OCI-LY7 (cell line): ENCODE measurements around the gene CRIP1. TPM values are rescaled to one million over a fixed set of nuclear protein-coding genes. Genes with fewer than 3 reads are reported as not detected.

Experiments
- BruUV-seq: library from RNA; stranded (reverse); fragments of 400-500 nt; replicated peaks from 2 replicates; lab custom pipeline; 2021; lab: Mats Ljungman, UMichigan
- CTCF ChIA-PET: fragments of 300-600 bp; sonication (Branson Sonifier 250); formaldehyde crosslinking; loops from one replicate; lab custom pipeline; 2022; ENCODE audit warnings: antibody characterized with exemption; ENCODE audit not compliant: unreplicated experiment; lab: Charles Lee
- POLR2A ChIA-PET: fragments of 300-600 bp; sonication (Branson Sonifier 250); formaldehyde crosslinking; loops from one replicate; lab custom pipeline; 2022; ENCODE audit warnings: antibody characterized with exemption; lab: Charles Lee
- DNase-seq: peaks from one replicate; pipeline ENCODE4 v3.0.0-alpha.2; 2015; ENCODE audit warnings: low spot score
- H2AFZ ChIP-seq: fragments of 200-600 bp; sonication (generic), shearing (Covaris generic); 2 replicates; pipeline ENCODE4 v1.6.1; 2014; ENCODE audit warnings: mild to moderate bottlenecking, antibody characterized with exemption, low read length, moderate library complexity
- H3K27ac ChIP-seq: fragments of 200-600 bp; sonication (generic); 2 replicates; pipeline ENCODE4 v1.5.1; 2014; ENCODE audit warnings: mixed run types, low read depth, mild to moderate bottlenecking, moderate library complexity, low read length, inconsistent platforms; ENCODE audit not compliant: poor library complexity, severe bottlenecking
- H3K36me3 ChIP-seq: fragments of 200-600 bp; sonication (generic); 2 replicates; pipeline ENCODE4 v1.6.1; 2014; ENCODE audit warnings: mild to moderate bottlenecking, antibody characterized with exemption, low read length, moderate library complexity, mixed read lengths; ENCODE audit not compliant: insufficient read depth
- H3K4me1 ChIP-seq: fragments of 200-600 bp; sonication (generic); 2 replicates; pipeline ENCODE4 v1.5.1; 2014; ENCODE audit warnings: mild to moderate bottlenecking, low read length; ENCODE audit not compliant: insufficient read depth, poor library complexity, severe bottlenecking
- H3K4me2 ChIP-seq: fragments of 200-600 bp; sonication (generic); 2 replicates; pipeline ENCODE4 v1.6.1; 2014; ENCODE audit warnings: mild to moderate bottlenecking, low read length
- H3K4me3 ChIP-seq: fragments of 200-600 bp; sonication (generic); 2 replicates; pipeline ENCODE4 v1.5.1; 2014; ENCODE audit warnings: mild to moderate bottlenecking, low read depth, low read length; ENCODE audit not compliant: poor library complexity, severe bottlenecking
- H3K79me2 ChIP-seq: fragments of 200-600 bp; sonication (generic); 2 replicates; pipeline ENCODE4 v1.6.1; 2016; ENCODE audit warnings: low read depth, mild to moderate bottlenecking, low read length, moderate library complexity, mixed read lengths; ENCODE audit not compliant: insufficient read depth
- H3K9me2 ChIP-seq: fragments of 200-600 bp; sonication (generic); 2 replicates; pipeline ENCODE4 v1.6.1; 2016; ENCODE audit warnings: mild to moderate bottlenecking, low read length, mixed read lengths; ENCODE audit not compliant: insufficient read depth
- H3K9me3 ChIP-seq: fragments of 200-600 bp; sonication (generic); 2 replicates; pipeline ENCODE4 v1.6.1; 2014; ENCODE audit warnings: mild to moderate bottlenecking, mixed run types, low read length, mixed read lengths
- H4K20me1 ChIP-seq: fragments of 200-600 bp; sonication (generic); 2 replicates; pipeline ENCODE4 v1.6.1; 2014; ENCODE audit warnings: mild to moderate bottlenecking, antibody characterized with exemption, low read length, moderate library complexity, mixed read lengths; ENCODE audit not compliant: insufficient read depth
- EZH2phosphoT487 ChIP-seq: fragments of 200-600 bp; sonication (generic); IDR thresholded peaks from 2 replicates; pipeline ENCODE4 v1.6.1; 2018; ENCODE audit warnings: low read depth, borderline replicate concordance, mild to moderate bottlenecking, mixed run types, antibody characterized with exemption, low read length, moderate library complexity, mixed read lengths
- intact Hi-C: fragments of 100-400 bp; cut with micrococcal nuclease; formaldehyde crosslinking; loops from one replicate; pipeline ENCODE4 v1.10.0; 2022; ENCODE audit not compliant: unreplicated experiment
- total RNA-seq, 2 experiments: library from RNA; depleted of rRNA in 1 of 2; stranded (reverse); fragments of >200 nt in 1 of 2; shearing (Covaris generic) in 1 of 2; gene quantifications; 2 replicates each; pipeline ENCODE4 v1.2.3, GENCODE V29; 2014 to 2022
- TF ChIP-seq, protein P1 (sequence below): fragments of 200-600 bp; sonication (generic); conservative IDR thresholded peaks from 2 replicates; pipeline ENCODE4 v1.5.1; 2014; ENCODE audit warnings: mild to moderate bottlenecking, antibody characterized with exemption, low read length, moderate library complexity, mixed read lengths

The CRIP1 gene
- total RNA-seq, 2 experiments from 2014 or later, result 4.6 TPM; not detected in 1

- Histone ChIP-seq H2AFZ (no peak overlapping the region), H3K79me2 (no peaks in the 10 kb centered on the region), H3K4me1 (no peaks in the 10 kb centered on the region), H3K27ac (no peak overlapping the region), H3K36me3 (peaks cover 15% of the 10 kb centered on the region), H3K4me3 (no peak overlapping the region), H3K9me2 (no peaks in the 10 kb centered on the region), H3K9me3 (no peaks in the 10 kb centered on the region), H4K20me1 (0 out of 2 replicates have a peak, but pooled peaks cover under 1% of the 10 kb centered on the region), H3K4me2 (no peak overlapping the region)
- intact Hi-C loops, result no loop called here
- BruUV-seq, result no TSS peak
- POLR2A ChIA-PET, result no interaction called here
- TF ChIP-seq, protein P1, sequence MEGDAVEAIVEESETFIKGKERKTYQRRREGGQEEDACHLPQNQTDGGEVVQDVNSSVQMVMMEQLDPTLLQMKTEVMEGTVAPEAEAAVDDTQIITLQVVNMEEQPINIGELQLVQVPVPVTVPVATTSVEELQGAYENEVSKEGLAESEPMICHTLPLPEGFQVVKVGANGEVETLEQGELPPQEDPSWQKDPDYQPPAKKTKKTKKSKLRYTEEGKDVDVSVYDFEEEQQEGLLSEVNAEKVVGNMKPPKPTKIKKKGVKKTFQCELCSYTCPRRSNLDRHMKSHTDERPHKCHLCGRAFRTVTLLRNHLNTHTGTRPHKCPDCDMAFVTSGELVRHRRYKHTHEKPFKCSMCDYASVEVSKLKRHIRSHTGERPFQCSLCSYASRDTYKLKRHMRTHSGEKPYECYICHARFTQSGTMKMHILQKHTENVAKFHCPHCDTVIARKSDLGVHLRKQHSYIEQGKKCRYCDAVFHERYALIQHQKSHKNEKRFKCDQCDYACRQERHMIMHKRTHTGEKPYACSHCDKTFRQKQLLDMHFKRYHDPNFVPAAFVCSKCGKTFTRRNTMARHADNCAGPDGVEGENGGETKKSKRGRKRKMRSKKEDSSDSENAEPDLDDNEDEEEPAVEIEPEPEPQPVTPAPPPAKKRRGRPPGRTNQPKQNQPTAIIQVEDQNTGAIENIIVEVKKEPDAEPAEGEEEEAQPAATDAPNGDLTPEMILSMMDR, result no peak
- TF ChIP-seq EZH2phosphoT487, result no peak
- DNase-seq, result no peak
- CTCF ChIA-PET, result no interaction called here
These were observed 11.2 kb downstream of the CRIP1 start for GRCh38 chr14:105497671-105498429.

DNA sequence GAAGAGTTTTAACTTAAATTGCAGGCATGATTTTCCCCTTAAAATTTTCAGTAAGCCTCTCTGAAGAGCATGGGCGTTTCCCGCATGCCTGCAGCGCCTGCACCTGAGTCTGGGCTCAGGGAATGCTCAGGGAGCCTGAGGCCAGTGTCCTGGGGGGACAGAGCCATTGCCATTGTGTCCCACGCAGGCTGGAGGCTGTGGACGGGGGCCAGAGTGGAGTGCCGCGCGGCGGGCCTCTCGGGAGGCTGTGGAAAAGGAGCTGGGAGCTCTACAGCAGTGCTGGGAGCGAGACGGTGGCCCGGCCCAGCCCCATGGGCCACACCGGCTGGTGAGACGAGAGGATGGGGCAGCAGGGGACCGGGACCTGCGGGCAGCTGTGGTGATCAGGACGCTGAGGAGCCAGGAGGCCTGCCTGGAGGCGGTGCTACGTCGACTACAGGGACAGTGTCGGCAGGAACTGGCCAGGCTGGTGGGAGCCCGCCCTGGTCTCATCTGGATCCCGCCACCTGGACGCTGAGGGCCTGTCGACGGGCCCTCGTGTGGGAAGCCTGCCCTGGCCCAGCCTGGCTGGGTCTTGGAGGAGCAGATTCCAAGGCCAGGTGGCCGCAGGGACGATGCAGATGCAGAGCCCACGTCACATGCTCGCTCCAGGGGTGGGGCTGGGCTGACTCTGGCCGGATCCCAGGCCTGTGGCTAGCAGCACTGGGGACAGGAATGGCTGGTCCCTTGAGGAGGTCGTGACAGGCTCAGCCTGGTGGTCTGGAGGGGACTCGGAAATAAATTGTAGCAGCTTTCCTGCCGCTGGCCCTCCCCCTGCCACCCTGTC lies 12.0 kb downstream of the CRIP1 start:
- Histone ChIP-seq H3K4me1 (no peaks in the 10 kb centered on the region), H4K20me1 (no peaks in the 10 kb centered on the region), H2AFZ (no peak overlapping the region), H3K9me3 (no peaks in the 10 kb centered on the region), H3K36me3 (peaks cover 15% of the 10 kb centered on the region), H3K27ac (no peak overlapping the region), H3K4me2 (no peak overlapping the region), H3K79me2 (no peaks in the 10 kb centered on the region), H3K9me2 (no peaks in the 10 kb centered on the region), H3K4me3 (no peak overlapping the region)
- intact Hi-C loops, result no loop called here
- POLR2A ChIA-PET, result no interaction called here
- no TSS peak for BruUV-seq
- CTCF ChIA-PET, result no interaction called here
- no peak for DNase-seq
- TF ChIP-seq, protein P1, result no peak
- no peak for TF ChIP-seq EZH2phosphoT487
